Motor neuron (in vitro differentiated cells): ENCODE measurements around the gene NFKBIZ. TPM values are rescaled to one million over a fixed set of nuclear protein-coding genes. Genes with fewer than 3 reads are reported as not detected.
A peak's percentile ranks its signal among the peaks of the same experiment; 100 is the strongest.
"Not testable (repeated sequence)": the region's sequence is repeated elsewhere in the genome, so short reads cannot be mapped to it uniquely, and the experiment has no call there.

ENCODE experiments used
- ATAC-seq, 8 experiments: fragments of 200-7000 bp; cut with Tn5 transposase; replicated peaks in 6 of 8; 2 replicates each; pipeline ENCODE4 v1.8.0; 2021; ENCODE audit warnings: mild to moderate bottlenecking in 8 of 8, moderate library complexity in 8 of 8
- H3K27ac ChIP-seq, 2 donors: fragments of 250-450 bp; sonication (Bioruptor Pico); 2 replicates each; pipeline ENCODE4 v1.9.0; 2021; ENCODE audit warnings: antibody characterized with exemption in 2 of 2, mild to moderate bottlenecking in 2 of 2, moderate library complexity in 1 of 2
- H3K4me1 ChIP-seq, 2 donors: fragments of 250-450 bp; sonication (Bioruptor Pico); replicated peaks in 1 of 2; 2 replicates each; pipeline ENCODE4 v1.6.1; 2021; ENCODE audit warnings: antibody characterized with exemption in 2 of 2, mild to moderate bottlenecking in 2 of 2, moderate library complexity in 1 of 2
- H3K4me3 ChIP-seq, 5 donors: fragments of 250-450 bp; sonication (Bioruptor Pico); 2 replicates each; pipeline ENCODE4 v1.9.0; 2021; ENCODE audit warnings: antibody characterized with exemption in 5 of 5, mild to moderate bottlenecking in 5 of 5, moderate library complexity in 4 of 5
- WGBS, 10 experiments: fragments of 450-650 bp; shearing (Covaris generic); methylation state at CpG; one replicate each; pipeline ENCODE4 v1.0.0; 2022; 5-methylcytosine and 5-hydroxymethylcytosine counted together
- in situ Hi-C, 9 experiments: fragments of 400-800 bp; cut with MboI; loops; one replicate each; pipeline ENCODE4 v1.15.0; 2021; ENCODE audit warnings: low sequenced_read_pairs in 9 of 9, low pct_unique_long_range_greater_than_20kb in 2 of 9; ENCODE audit not compliant: unreplicated experiment in 9 of 9
- total RNA-seq, 8 experiments: library from RNA; unstranded; fragments of 300-600 nt; gene quantifications; 2 replicates each; pipeline versions ENCODE4 v1.2.3 to v1.2.4, GENCODE V29; 2022

NFKBIZ gene
- total RNA-seq, 8 experiments from 2014 or later, result 0.54 to 21.0 (median 6.3) TPM

- in situ Hi-C loops, result no loop called here
- Histone ChIP-seq H3K27ac (no peak overlapping the region), H3K4me3 (no peak overlapping the region), H3K4me1 (no peaks in the 10 kb centered on the region)
- ATAC-seq, result no peak
- 22 to 69% (median 43%) methylated on average over 1 to 5 of the region's 5 CpGs; no CpG with 5 or more reads in 1 of the 10 experiments for WGBS, 10 experiments
Observed at GRCh38 chr3:101898752-101899169, 49.4 kb downstream of the NFKBIZ start.

GRCh38 chr3:101900316-101900715 is 51.0 kb downstream of the NFKBIZ start:
- in situ Hi-C loops, result no loop called here
- ATAC-seq, result no peak
- H3K27ac ChIP-seq, result no peak overlapping the region
- H3K4me1 ChIP-seq, result no peaks in the 10 kb centered on the region
- H3K4me3 ChIP-seq, result no peak overlapping the region
- 50 to 100% (median 80%) methylated on average over 1 of the region's 1 CpG; no CpG with 5 or more reads in 6 of the 10 experiments for WGBS, 10 experiments

- 60 to 100% (median 80%) methylated on average over 1 to 2 of the region's 2 CpGs; no CpG with 5 or more reads in 3 of the 10 experiments for WGBS, 10 experiments
- in situ Hi-C loops, result no loop called here
- no peaks in the 10 kb centered on the region for H3K4me1 ChIP-seq
Observed at GRCh38 chr3:101900736-101901135, 51.4 kb downstream of the NFKBIZ start.

GRCh38 chr3:101902041-101902440 is 52.7 kb downstream of the NFKBIZ start:
- no peak overlapping the region for H3K27ac ChIP-seq
- WGBS, 10 experiments, result 0 to 100% (median 91%) methylated on average over 1 of the region's 1 CpG; no CpG with 5 or more reads in 3 of the 10 experiments
- no peaks in the 10 kb centered on the region for H3K4me1 ChIP-seq
- no peak overlapping the region for H3K4me3 ChIP-seq
- in situ Hi-C loops, result no loop called here
- peak in 6 of 8 experiments; percentile 26 to 96 (median 76) for ATAC-seq

More at GRCh38 chr3:101900736-101901135, 51.4 kb downstream of the NFKBIZ start:
- Histone ChIP-seq H3K27ac (no peak overlapping the region), H3K4me3 (no peak overlapping the region)
- no peak for ATAC-seq

GRCh38 chr3:101903451-101903871 is 54.1 kb downstream of the NFKBIZ start:
- no peak for ATAC-seq
- H3K27ac ChIP-seq, result no peak overlapping the region
- WGBS, 10 experiments, result 4 to 100% (median 71%) methylated on average over 1 to 3 of the region's 3 CpGs; no CpG with 5 or more reads in 1 of the 10 experiments
- in situ Hi-C loops, result no loop called here
- no peaks in the 10 kb centered on the region for H3K4me1 ChIP-seq
- no peak overlapping the region for H3K4me3 ChIP-seq

GRCh38 chr3:101905573-101905972 is 56.3 kb downstream of the NFKBIZ start:
- ATAC-seq, H3K4me3 ChIP-seq, H3K27ac ChIP-seq, H3K4me1 ChIP-seq, in situ Hi-C loops: not testable (repeated sequence)
- 60 to 100% (median 83%) methylated on average over 1 of the region's 1 CpG; no CpG with 5 or more reads in 3 of the 10 experiments for WGBS, 10 experiments

Other genes starting within 250 kb of the NFKBIZ start
- 10 to 100 TPM; 15.4 to 95.9 (median 21.7) TPM for gene ZBTB11, start 172.4 kb upstream of the NFKBIZ start, total RNA-seq
- gene RPL24, start 162.8 kb upstream of the NFKBIZ start, total RNA-seq, result 1,000 to 10,000 TPM; 2,374 to 4,493 (median 3,318) TPM
- gene CEP97, start 124.9 kb upstream of the NFKBIZ start, total RNA-seq, result 10 to 100 TPM in 7 of 8 experiments, 1 to 10 TPM in 1; 9.8 to 29.2 (median 24.1) TPM
- gene NXPE3, start 70.3 kb upstream of the NFKBIZ start, total RNA-seq, result 10 to 100 TPM; 12.9 to 23.5 (median 18.4) TPM